Natural killer cell (primary cell): ENCODE measurements around the gene POU5F1. TPM values are rescaled to one million over a fixed set of nuclear protein-coding genes. Genes with fewer than 3 reads are reported as not detected.
"Not testable (repeated sequence)": the region's sequence is repeated elsewhere in the genome, so short reads cannot be mapped to it uniquely, and the experiment has no call there.

Source experiments
- ATAC-seq, 3 donors: fragments of 150-1000 bp in 2 of 3; fragments of 200-7000 bp in 1 of 3; cut with Tn5 transposase; 1 replicate in 1 of 3; 2 replicates in 2 of 3; pipeline ENCODE4 v1.10.0; 2021; ENCODE audit warnings: mild to moderate bottlenecking in 2 of 3, moderate library complexity in 2 of 3
- DNase-seq, 2 donors: peaks; one replicate each; pipeline versions ENCODE4 v3.0.0 to v3.0.0-alpha.2; 2013 to 2021; ENCODE audit warnings: mixed read lengths in 1 of 2
- H3K27ac ChIP-seq: one replicate; pipeline ENCODE4 v1.5.1; 2013; ENCODE audit warnings: mild to moderate bottlenecking, low read length
- H3K27me3 ChIP-seq: one replicate; pipeline ENCODE4 v1.6.1; 2013; ENCODE audit warnings: low read length; ENCODE audit not compliant: control insufficient read depth, insufficient read depth
- H3K36me3 ChIP-seq: one replicate; pipeline ENCODE4 v1.6.1; 2013; ENCODE audit warnings: low read length; ENCODE audit not compliant: control insufficient read depth, insufficient read depth
- H3K4me1 ChIP-seq: one replicate; pipeline ENCODE4 v1.6.1; 2013; ENCODE audit warnings: low read length; ENCODE audit not compliant: control insufficient read depth, insufficient read depth
- H3K4me3 ChIP-seq: one replicate; pipeline ENCODE4 v1.5.1; 2013; ENCODE audit warnings: low read length
- H3K9me3 ChIP-seq: one replicate; pipeline ENCODE4 v1.6.1; 2013; ENCODE audit warnings: low read length; ENCODE audit not compliant: control insufficient read depth, insufficient read depth
- H3K27ac Mint-ChIP-seq, 2 donors: one replicate each; pipeline ENCODE4 v1.8.0; 2022; ENCODE audit warnings: mild to moderate bottlenecking in 2 of 2, mixed read lengths in 2 of 2, moderate library complexity in 1 of 2
- H3K27me3 Mint-ChIP-seq, 2 donors: one replicate each; pipeline ENCODE4 v1.8.0; 2022; ENCODE audit warnings: low read depth in 2 of 2, mixed read lengths in 2 of 2
- H3K36me3 Mint-ChIP-seq: one replicate; pipeline ENCODE4 v1.8.0; 2022; ENCODE audit warnings: mixed read lengths
- H3K4me1 Mint-ChIP-seq, 2 donors: one replicate each; pipeline ENCODE4 v1.8.0; 2022; ENCODE audit warnings: mixed read lengths in 2 of 2
- H3K4me3 Mint-ChIP-seq: one replicate; pipeline ENCODE4 v1.8.0; 2022; ENCODE audit warnings: mild to moderate bottlenecking, moderate library complexity, mixed read lengths
- H3K9me3 Mint-ChIP-seq, 2 donors: one replicate each; pipeline ENCODE4 v1.8.0; 2022; ENCODE audit warnings: mixed read lengths in 2 of 2
- CTCF ChIP-seq: fragments of 200-600 bp; IDR thresholded peaks from one replicate; pipeline ENCODE4 v1.8.0; 2022; ENCODE audit warnings: antibody characterized with exemption
- WGBS: methylation state at CpG from one replicate; pipeline ENCODE4 v1.1.7; 2013; ENCODE audit warnings: missing lambda C conversion rate; ENCODE audit not compliant: insufficient coverage; 5-methylcytosine and 5-hydroxymethylcytosine counted together
- intact Hi-C: fragments of 100-400 bp; cut with micrococcal nuclease; formaldehyde crosslinking; loops from one replicate; pipeline ENCODE4 v1.14.2; 2022
- total RNA-seq, 4 donors: library from RNA; stranded (reverse); fragments of 120-200 nt in 1 of 4; gene quantifications; one replicate each; pipeline versions ENCODE4 v1.2.3 to v1.2.4, GENCODE V29; 2013 to 2022

POU5F1 gene
- total RNA-seq, 3 donors from 2014 or later (not counting 1 experiment from before 2014, with no cell fraction given), result not detected

GRCh38 chr6:31194061-31194834, 23.8 kb upstream of the POU5F1 start:
- peaks cover 30% of the 10 kb centered on the region for H3K4me1 ChIP-seq
- no peak for DNase-seq
- no peaks in the 10 kb centered on the region for H3K27me3 Mint-ChIP-seq
- 88% methylated on average over 5 of the region's 6 CpGs for WGBS
- no peak overlapping the region for H3K27ac ChIP-seq
- H3K27ac Mint-ChIP-seq, result peak overlapping the region; percentile 59 to 63
- TF ChIP-seq CTCF, result no peak
- ATAC-seq, result no peak
- H3K27me3 ChIP-seq, result no peaks in the 10 kb centered on the region
- peaks cover 28 to 36% of the 10 kb centered on the region in 2 donors for H3K4me1 Mint-ChIP-seq
- H3K4me3 ChIP-seq, result no peak overlapping the region
- no peak overlapping the region for H3K4me3 Mint-ChIP-seq
- H3K36me3 Mint-ChIP-seq, result no peaks in the 10 kb centered on the region
- no peaks in the 10 kb centered on the region for H3K9me3 ChIP-seq
- H3K9me3 Mint-ChIP-seq, result peaks cover 0 to 3% of the 10 kb centered on the region in 2 donors
- H3K36me3 ChIP-seq, result peaks cover 4% of the 10 kb centered on the region
- intact Hi-C loops, result no loop called here

- H3K27me3 ChIP-seq, result no peaks in the 10 kb centered on the region
- DNase-seq (no peak), ATAC-seq (no peak)
- Mint-ChIP-seq H3K4me3 (no peak overlapping the region), H3K27me3 (no peaks in the 10 kb centered on the region), H3K9me3 (peaks cover 0 to 3% of the 10 kb centered on the region in 2 donors), H3K4me1 (peaks cover 21 to 29% of the 10 kb centered on the region in 2 donors), H3K36me3 (no peaks in the 10 kb centered on the region), H3K27ac (no peak overlapping the region)
- no peak overlapping the region for H3K4me3 ChIP-seq
- no peak for TF ChIP-seq CTCF
- intact Hi-C loops, result no loop called here
- H3K27ac ChIP-seq, result no peak overlapping the region
- no peaks in the 10 kb centered on the region for H3K9me3 ChIP-seq
- peaks cover 4% of the 10 kb centered on the region for H3K36me3 ChIP-seq
- WGBS, result 88% methylated on average over 8 of the region's 8 CpGs
- H3K4me1 ChIP-seq, result peaks cover 20% of the 10 kb centered on the region
Observed at GRCh38 chr6:31193206-31193605, 22.7 kb upstream of the POU5F1 start.

GRCh38 chr6:31192431-31193105, 22.1 kb upstream of the POU5F1 start:
- TF ChIP-seq CTCF, result peak; percentile 22
- not testable (repeated sequence) for H3K27me3 Mint-ChIP-seq, H3K9me3 ChIP-seq, H3K27ac Mint-ChIP-seq, H3K36me3 ChIP-seq, H3K36me3 Mint-ChIP-seq, H3K4me3 ChIP-seq, H3K27me3 ChIP-seq, H3K27ac ChIP-seq, H3K4me3 Mint-ChIP-seq, H3K9me3 Mint-ChIP-seq
- peak; percentile 38 to 75 for DNase-seq
- intact Hi-C loops, result loop anchor here (1.0 kb wide), 1 partner anchor 55 kb away; no protein-coding TSS in a partner anchor
- peaks cover 17% of the 10 kb centered on the region for H3K4me1 ChIP-seq
- ATAC-seq, result peak in 1 of 3 donors; percentile 27
- peaks cover 21 to 23% of the 10 kb centered on the region in 2 donors for H3K4me1 Mint-ChIP-seq
- WGBS, result 77% methylated on average over 10 of the region's 10 CpGs
